K562 treated with DMSO at 1 percent for 24 hours (cell line): ENCODE results near the gene PTGS1. TPM values are rescaled to one million over a fixed set of nuclear protein-coding genes. Genes with fewer than 3 reads are reported as not detected.

Experiments used
- total RNA-seq: library from RNA; unstranded; fragments of 300-600 nt; gene quantifications from 2 replicates; pipeline ENCODE4 v1.2.3, GENCODE V29; 2022; ENCODE audit warnings: low read depth; ENCODE audit not compliant: insufficient read depth

Gene PTGS1
- 22.7 and 26.1 TPM in 2 replicates for total RNA-seq

DNA sequence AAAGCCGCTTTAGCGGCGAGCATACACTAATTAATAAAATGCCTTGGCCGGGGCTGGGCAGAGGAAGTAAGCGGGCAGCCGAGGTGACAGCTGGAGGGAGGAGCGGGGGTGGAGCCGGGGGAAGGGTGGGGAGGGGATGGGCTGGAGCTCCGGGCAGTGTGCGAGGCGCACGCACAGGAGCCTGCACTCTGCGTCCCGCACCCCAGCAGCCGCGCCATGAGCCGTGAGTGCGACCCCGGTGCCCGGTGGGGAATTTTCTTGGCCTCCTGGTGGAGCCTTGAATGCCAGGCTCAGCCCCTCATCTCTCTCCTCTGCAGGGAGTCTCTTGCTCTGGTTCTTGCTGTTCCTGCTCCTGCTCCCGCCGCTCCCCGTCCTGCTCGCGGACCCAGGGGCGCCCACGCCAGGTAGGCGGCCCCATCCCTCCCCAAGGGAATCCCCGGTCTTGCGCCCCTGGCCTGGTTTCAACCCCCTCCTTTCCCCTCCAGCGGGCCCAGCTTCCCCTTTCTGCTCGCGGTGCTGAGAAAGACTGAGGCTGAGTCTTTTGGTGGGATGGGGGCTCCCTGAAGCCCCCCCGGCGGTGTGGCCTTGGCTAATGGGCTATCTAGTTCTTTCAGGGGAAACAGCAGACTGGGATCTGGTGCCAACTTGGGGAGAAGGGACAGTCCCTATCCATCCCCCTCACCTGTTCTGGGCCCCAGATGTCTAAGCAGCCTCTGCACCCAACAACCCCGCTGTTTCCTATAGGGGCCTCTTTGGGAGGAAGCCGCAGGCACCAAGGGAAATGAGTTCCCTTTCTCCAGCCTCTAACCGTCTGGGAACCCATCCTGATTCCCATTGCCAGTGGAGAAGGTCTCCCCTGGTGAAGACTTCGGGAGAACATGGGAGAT is at the start of gene PTGS1:
TSS of gene PTGS1 (plus strand) at position 156 of the 887 bp plus-strand sequence. CDS start at position 217, 61 bp downstream.

Other genes with a start within 250 kb of the PTGS1 start
- 198 and 228 TPM in 2 replicates for gene NDUFA8, start 211.2 kb upstream of the PTGS1 start, total RNA-seq
- not detected in 2 replicates for gene MORN5, start 211.1 kb upstream of the PTGS1 start, total RNA-seq
- 5.8 and 7.0 TPM in 2 replicates for gene LHX6, start 142.1 kb upstream of the PTGS1 start, total RNA-seq
- gene RBM18, start 106.2 kb upstream of the PTGS1 start, total RNA-seq: 7.3 and 11.1 TPM in 2 replicates
- 12.7 and 16.6 TPM in 2 replicates for gene MRRF, start 106.1 kb upstream of the PTGS1 start, total RNA-seq
- gene OR1J1, start 106.9 kb downstream of the PTGS1 start, total RNA-seq: 0.88 TPM in 1 of 2 replicates, not detected in the other
- gene OR1J2, start 139.8 kb downstream of the PTGS1 start, total RNA-seq: not detected in 2 replicates
- gene OR1J4, start 148.1 kb downstream of the PTGS1 start, total RNA-seq: not detected in 2 replicates
- gene OR1N1, start 156.3 kb downstream of the PTGS1 start, total RNA-seq: not detected in 2 replicates
- not detected in 2 replicates for gene OR1N2, start 182.1 kb downstream of the PTGS1 start, total RNA-seq
- gene OR1L8, start 212.4 kb downstream of the PTGS1 start, total RNA-seq: not detected in 2 replicates
- not detected in 2 replicates for gene OR1Q1, start 243.7 kb downstream of the PTGS1 start, total RNA-seq